Measurements from ENCODE around the gene FAM135A.

DNA sequence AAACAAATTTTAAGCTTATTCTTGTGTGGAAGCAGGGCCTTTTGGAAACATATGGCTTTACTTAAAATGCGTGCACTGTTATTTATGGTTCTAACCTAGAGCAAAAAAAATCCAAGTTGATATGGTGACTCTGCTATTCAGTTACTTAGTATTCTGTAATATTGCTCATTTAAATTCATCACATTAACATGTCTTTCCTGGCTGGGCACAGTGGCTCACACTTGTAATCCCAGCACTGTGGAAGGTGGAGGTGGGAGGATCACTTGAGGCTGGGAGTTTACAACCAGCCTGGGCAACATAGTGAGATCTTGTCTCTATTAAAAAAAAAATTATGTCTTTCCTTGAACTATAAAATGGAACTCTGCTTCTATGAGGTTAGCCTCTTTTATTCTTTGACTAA, 95.6 kb downstream of the FAM135A start:
- TF ChIP-seq POLR2A (IDR thresholded peaks at IDR 0.05) (no peak), CTCF (IDR thresholded peaks at IDR 0.05) (no peak)
